Heart left ventricle (tissue), 13 donors: ENCODE results near the gene DENND4B.

ENCODE experiments used
- CTCF ChIP-seq, 12 donors: fragments of 200-600 bp; sonication (generic) in 4 of 12; IDR thresholded peaks; one replicate each; pipeline versions ENCODE4 v1.5.0 to v1.8.0; 2018 to 2022; ENCODE audit warnings: antibody characterized with exemption in 12 of 12, mild to moderate bottlenecking in 5 of 12
- POLR2A ChIP-seq, 2 donors: fragments of 450-650 bp; IDR thresholded peaks; one replicate each; pipeline ENCODE4 v1.6.1; 2017; ENCODE audit warnings: antibody characterized with exemption in 2 of 2, mild to moderate bottlenecking in 2 of 2, moderate library complexity in 2 of 2
- donor health status: ischemic (EF 13 %, LVEDD 7.1; RV severe dilation, severe dysfunction).
- donor health status: DM: no; HTN: yes; CAD: no.
- donor health status: DM: no; HTN: no; CAD: no.
- donor health status: ischemic (EF 25% LVEDD 6.9; RV normal size, moderate dysfunction).
- donor health status: ischemic (EF 25% LVEDD 5.7; RV mildly dilated, moderate dysfunction).
- donor health status: ischemic (EF 35%, LVEDD 5.7; RV mildly dilated, moderate dysfunction).
- donor health status: nonischemic (EF 11% LVEDD 7.7; RV severe dilation, severe dysfunction).
- donor health status: DM: yes; HTN: yes; CAD: no.
- donor health status: PGD.
- donor health status: ischemic (EF 29% LVEDD 5.4; RV normal size, mild dysfunction).
- donor health status: nonischemic (EF 23%, LVEDD 6.1; RV moderate dilation, normal function).

GRCh38 chr1:153953859-153954365 lies 7.4 kb upstream of the DENND4B start:
- no peak for TF ChIP-seq POLR2A (IDR thresholded peaks at IDR 0.05)
- TF ChIP-seq CTCF (IDR thresholded peaks at IDR 0.05): no peak
